Breast epithelium (tissue), 3 donors: Measurements from ENCODE around the gene POLR3H.

ENCODE experiments used
- POLR2A ChIP-seq: fragments of 450-650 bp; IDR thresholded peaks from one replicate; pipeline ENCODE4 v1.6.1; 2016; ENCODE audit warnings: antibody characterized with exemption, mild to moderate bottlenecking, moderate library complexity
- POLR2AphosphoS5 ChIP-seq, 3 donors: sonication (generic); formaldehyde crosslinking; IDR thresholded peaks; one replicate each; pipeline ENCODE4 v1.6.1; 2017; ENCODE audit warnings: antibody characterized with exemption in 3 of 3
- TF ChIP-seq, protein P1 (sequence below), 3 donors: fragments of 450-650 bp; IDR thresholded peaks; one replicate each; pipeline ENCODE4 v1.5.1; 2016 to 2017; ENCODE audit warnings: antibody characterized with exemption in 3 of 3, mild to moderate bottlenecking in 3 of 3, moderate library complexity in 3 of 3

DNA sequence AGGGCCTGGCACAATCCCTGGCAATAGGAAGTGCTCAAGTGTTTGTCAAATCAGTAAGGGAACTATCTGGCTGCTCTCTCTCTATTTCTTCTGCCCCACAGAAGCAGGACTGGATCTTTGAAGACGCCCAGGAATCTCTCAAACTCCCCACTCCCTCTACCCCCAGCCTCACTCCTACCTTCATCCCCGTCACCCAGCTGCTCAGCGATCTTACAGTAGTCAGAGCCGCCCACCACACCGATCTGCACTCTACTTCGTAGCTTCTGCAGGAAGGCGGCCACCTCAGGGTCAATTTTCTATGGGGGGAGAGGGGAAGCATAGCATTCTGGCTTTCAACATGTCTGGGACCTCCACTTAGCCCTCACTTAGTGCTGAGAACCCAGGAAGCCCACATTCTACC lies 41.6 kb upstream of the POLR3H start:
- TF ChIP-seq, protein P1, sequence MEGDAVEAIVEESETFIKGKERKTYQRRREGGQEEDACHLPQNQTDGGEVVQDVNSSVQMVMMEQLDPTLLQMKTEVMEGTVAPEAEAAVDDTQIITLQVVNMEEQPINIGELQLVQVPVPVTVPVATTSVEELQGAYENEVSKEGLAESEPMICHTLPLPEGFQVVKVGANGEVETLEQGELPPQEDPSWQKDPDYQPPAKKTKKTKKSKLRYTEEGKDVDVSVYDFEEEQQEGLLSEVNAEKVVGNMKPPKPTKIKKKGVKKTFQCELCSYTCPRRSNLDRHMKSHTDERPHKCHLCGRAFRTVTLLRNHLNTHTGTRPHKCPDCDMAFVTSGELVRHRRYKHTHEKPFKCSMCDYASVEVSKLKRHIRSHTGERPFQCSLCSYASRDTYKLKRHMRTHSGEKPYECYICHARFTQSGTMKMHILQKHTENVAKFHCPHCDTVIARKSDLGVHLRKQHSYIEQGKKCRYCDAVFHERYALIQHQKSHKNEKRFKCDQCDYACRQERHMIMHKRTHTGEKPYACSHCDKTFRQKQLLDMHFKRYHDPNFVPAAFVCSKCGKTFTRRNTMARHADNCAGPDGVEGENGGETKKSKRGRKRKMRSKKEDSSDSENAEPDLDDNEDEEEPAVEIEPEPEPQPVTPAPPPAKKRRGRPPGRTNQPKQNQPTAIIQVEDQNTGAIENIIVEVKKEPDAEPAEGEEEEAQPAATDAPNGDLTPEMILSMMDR (IDR thresholded peaks at IDR 0.05) = no peak
- no peak for TF ChIP-seq POLR2AphosphoS5 (IDR thresholded peaks at IDR 0.05)
- no peak for TF ChIP-seq POLR2A
